Measurements from ENCODE around the gene PAX8. TPM values are rescaled to one million over a fixed set of nuclear protein-coding genes. Genes with fewer than 3 reads are reported as not detected.

The PAX8 gene
- total RNA-seq, 2 experiments from 2014 or later = 0.21 to 0.55 TPM

- no peak overlapping the region for H3K27ac Mint-ChIP-seq
- ChIA-PET POLR2A (no interaction called here), CTCF (interaction anchor here (1.0 kb wide), 1 partner anchor 10 kb away, joined by 3 read pairs; no protein-coding TSS in a partner anchor)
- peaks cover 13% of the 10 kb centered on the region for H3K4me1 Mint-ChIP-seq (ENCODE audit: low read depth)
- H3K27me3 Mint-ChIP-seq (ENCODE audit: low read depth) = no peaks in the 10 kb centered on the region
- no peak for DNase-seq
- no peak for ATAC-seq
- H3K9me3 Mint-ChIP-seq (ENCODE audit: insufficient read depth) = no peaks in the 10 kb centered on the region
- H3K4me3 Mint-ChIP-seq = no peak overlapping the region
- peaks cover 6% of the 10 kb centered on the region for H3K36me3 Mint-ChIP-seq (ENCODE audit: low read depth)
Measured at GRCh38 chr2:113209011-113209645, 69.6 kb downstream of the PAX8 start.

- Mint-ChIP-seq H3K4me3 (no peak overlapping the region), H3K9me3 (ENCODE audit: insufficient read depth) (no peaks in the 10 kb centered on the region), H3K27ac (no peak overlapping the region), H3K36me3 (ENCODE audit: low read depth) (peaks cover 12% of the 10 kb centered on the region), H3K4me1 (ENCODE audit: low read depth) (peaks cover 15% of the 10 kb centered on the region), H3K27me3 (ENCODE audit: low read depth) (no peaks in the 10 kb centered on the region)
- ATAC-seq (no peak), DNase-seq (no peak)
- CTCF ChIA-PET = no interaction called here
- POLR2A ChIA-PET = no interaction called here
Measured at GRCh38 chr2:113208396-113208795, 70.3 kb downstream of the PAX8 start.

- Mint-ChIP-seq H3K27ac (no peak overlapping the region), H3K4me1 (ENCODE audit: low read depth) (peaks cover 15% of the 10 kb centered on the region), H3K36me3 (ENCODE audit: low read depth) (peaks cover 22% of the 10 kb centered on the region), H3K27me3 (ENCODE audit: low read depth) (no peaks in the 10 kb centered on the region), H3K9me3 (ENCODE audit: insufficient read depth) (no peaks in the 10 kb centered on the region), H3K4me3 (no peak overlapping the region)
- ChIA-PET CTCF (interaction anchor here (1.4 to 20.6 kb wide), 3 partner anchors 10 to 67 kb away, joined by 3 to 325 read pairs (median 91); no protein-coding TSS in a partner anchor), POLR2A (interaction anchor here (1.2 to 1.8 kb wide), 4 partner anchors 10 to 24 kb away, joined by 4 to 5 read pairs (median 4); no protein-coding TSS in a partner anchor)
- ATAC-seq (no peak), DNase-seq (no peak)
Measured at GRCh38 chr2:113207021-113207420, 71.7 kb downstream of the PAX8 start.

- Mint-ChIP-seq H3K27ac (peak overlapping the region; percentile 41), H3K4me3 (no peak overlapping the region), H3K36me3 (ENCODE audit: low read depth) (peaks cover 28% of the 10 kb centered on the region), H3K27me3 (ENCODE audit: low read depth) (no peaks in the 10 kb centered on the region), H3K9me3 (ENCODE audit: insufficient read depth) (no peaks in the 10 kb centered on the region), H3K4me1 (ENCODE audit: low read depth) (peaks cover 15% of the 10 kb centered on the region)
- CTCF ChIA-PET = interaction anchor here (0.9 to 20.6 kb wide), 8 partner anchors 11 to 184 kb away, joined by 3 to 325 read pairs (median 24); partner anchors contain the start of gene PSD4
- POLR2A ChIA-PET = interaction anchor here (0.7 to 1.8 kb wide), 6 partner anchors 8 to 68 kb away, joined by 3 to 5 read pairs (median 4); no protein-coding TSS in a partner anchor
- no peak for DNase-seq
- no peak for ATAC-seq
Measured at GRCh38 chr2:113206251-113206650, 72.5 kb downstream of the PAX8 start.

GRCh38 chr2:113203901-113204519, 74.7 kb downstream of the PAX8 start:
- DNase-seq (peak; percentile 86), ATAC-seq (peak; percentile 80)
- H3K4me1 Mint-ChIP-seq (ENCODE audit: low read depth) = peaks cover 20% of the 10 kb centered on the region
- H3K4me3 Mint-ChIP-seq = no peak overlapping the region
- ChIA-PET POLR2A (interaction anchor here (0.7 to 1.5 kb wide), 5 partner anchors 13 to 66 kb away, joined by 3 to 5 read pairs (median 4); no protein-coding TSS in a partner anchor), CTCF (interaction anchor here (0.6 to 20.6 kb wide), 41 partner anchors 8 to 186 kb away, joined by 3 to 325 read pairs (median 5); partner anchors contain the start of gene PSD4)
- H3K9me3 Mint-ChIP-seq (ENCODE audit: insufficient read depth) = no peaks in the 10 kb centered on the region
- H3K27me3 Mint-ChIP-seq (ENCODE audit: low read depth) = no peaks in the 10 kb centered on the region
- H3K36me3 Mint-ChIP-seq (ENCODE audit: low read depth) = peaks cover 49% of the 10 kb centered on the region
- H3K27ac Mint-ChIP-seq = peak overlapping the region; percentile 78

GRCh38 chr2:113203217-113203530, 75.5 kb downstream of the PAX8 start:
- DNase-seq = no peak
- Mint-ChIP-seq H3K4me1 (ENCODE audit: low read depth) (peaks cover 20% of the 10 kb centered on the region), H3K9me3 (ENCODE audit: insufficient read depth) (no peaks in the 10 kb centered on the region), H3K36me3 (ENCODE audit: low read depth) (peaks cover 54% of the 10 kb centered on the region), H3K4me3 (no peak overlapping the region), H3K27ac (peak overlapping the region; percentile 37), H3K27me3 (ENCODE audit: low read depth) (no peaks in the 10 kb centered on the region)
- no peak for ATAC-seq
- ChIA-PET CTCF (interaction anchor here (1.0 to 20.6 kb wide), 16 partner anchors 9 to 187 kb away, joined by 3 to 325 read pairs (median 7); partner anchors contain the start of gene PSD4), POLR2A (interaction anchor here (1.0 to 1.5 kb wide), 2 partner anchors 28 to 65 kb away, joined by 4 to 5 read pairs; no protein-coding TSS in a partner anchor)

- peaks cover 24% of the 10 kb centered on the region for H3K4me1 Mint-ChIP-seq (ENCODE audit: low read depth)
- POLR2A ChIA-PET = interaction anchor here (0.6 to 1.3 kb wide), 4 partner anchors 14 to 46 kb away, joined by 3 to 4 read pairs (median 4); no protein-coding TSS in a partner anchor
- H3K36me3 Mint-ChIP-seq (ENCODE audit: low read depth) = peaks cover 60% of the 10 kb centered on the region
Measured at GRCh38 chr2:113202305-113203216, 76.2 kb downstream of the PAX8 start.

GRCh38 chr2:113201496-113202304, 77.0 kb downstream of the PAX8 start:
- Mint-ChIP-seq H3K27me3 (ENCODE audit: low read depth) (no peaks in the 10 kb centered on the region), H3K27ac (no peak overlapping the region), H3K9me3 (ENCODE audit: insufficient read depth) (no peaks in the 10 kb centered on the region), H3K4me1 (ENCODE audit: low read depth) (peaks cover 33% of the 10 kb centered on the region), H3K36me3 (ENCODE audit: low read depth) (peaks cover 69% of the 10 kb centered on the region), H3K4me3 (no peak overlapping the region)
- ATAC-seq (no peak), DNase-seq (no peak)
- ChIA-PET POLR2A (interaction anchor here (0.6 to 1.3 kb wide), 4 partner anchors 13 to 45 kb away, joined by 3 to 4 read pairs (median 4); no protein-coding TSS in a partner anchor), CTCF (interaction anchor here (0.9 to 20.6 kb wide), 8 partner anchors 27 to 188 kb away, joined by 3 to 325 read pairs (median 6); partner anchors contain the start of gene PSD4)

More at GRCh38 chr2:113202305-113203216, 76.2 kb downstream of the PAX8 start:
- DNase-seq (no peak), ATAC-seq (no peak)
- CTCF ChIA-PET = interaction anchor here (0.9 to 20.6 kb wide), 14 partner anchors 11 to 188 kb away, joined by 3 to 325 read pairs (median 8); partner anchors contain the start of gene PSD4
- H3K27me3 Mint-ChIP-seq (ENCODE audit: low read depth) = no peaks in the 10 kb centered on the region
- H3K4me3 Mint-ChIP-seq = no peak overlapping the region
- peak overlapping the region; percentile 37 for H3K27ac Mint-ChIP-seq
- H3K9me3 Mint-ChIP-seq (ENCODE audit: insufficient read depth) = no peaks in the 10 kb centered on the region

- H3K36me3 Mint-ChIP-seq (ENCODE audit: low read depth) = peaks cover 74% of the 10 kb centered on the region
- peaks cover 38% of the 10 kb centered on the region for H3K4me1 Mint-ChIP-seq (ENCODE audit: low read depth)
- ChIA-PET CTCF (interaction anchor here (0.9 to 20.6 kb wide), 7 partner anchors 26 to 189 kb away, joined by 3 to 325 read pairs (median 5); partner anchors contain the start of gene PSD4), POLR2A (interaction anchor here (1.1 kb wide), 1 partner anchor 25 kb away, joined by 4 read pairs; no protein-coding TSS in a partner anchor)
- no peaks in the 10 kb centered on the region for H3K27me3 Mint-ChIP-seq (ENCODE audit: low read depth)
- no peak overlapping the region for H3K4me3 Mint-ChIP-seq
- H3K9me3 Mint-ChIP-seq (ENCODE audit: insufficient read depth) = no peaks in the 10 kb centered on the region
- DNase-seq = no peak
- peak overlapping the region; percentile 30 for H3K27ac Mint-ChIP-seq
- no peak for ATAC-seq
Measured at GRCh38 chr2:113200736-113201490, 77.8 kb downstream of the PAX8 start.

- H3K36me3 Mint-ChIP-seq (ENCODE audit: low read depth) = peaks cover 79% of the 10 kb centered on the region
- H3K27me3 Mint-ChIP-seq (ENCODE audit: low read depth) = no peaks in the 10 kb centered on the region
- H3K4me3 Mint-ChIP-seq = no peak overlapping the region
- no peak for ATAC-seq
- CTCF ChIA-PET = interaction anchor here (1.0 to 20.6 kb wide), 8 partner anchors 25 to 123 kb away, joined by 3 to 325 read pairs (median 16); partner anchors contain the start of gene PSD4
- POLR2A ChIA-PET = interaction anchor here (0.9 kb wide), 1 partner anchor 14 kb away, joined by 3 read pairs; no protein-coding TSS in a partner anchor
- H3K9me3 Mint-ChIP-seq (ENCODE audit: insufficient read depth) = no peaks in the 10 kb centered on the region
- no peak for DNase-seq
- peak overlapping the region; percentile 43 for H3K27ac Mint-ChIP-seq
- peaks cover 43% of the 10 kb centered on the region for H3K4me1 Mint-ChIP-seq (ENCODE audit: low read depth)
Measured at GRCh38 chr2:113200236-113200635, 78.5 kb downstream of the PAX8 start.
